Lung (tissue), 12 donors: Measurements from ENCODE around the gene NDUFC1. TPM values are rescaled to one million over a fixed set of nuclear protein-coding genes. Genes with fewer than 3 reads are reported as not detected.

Experiments
- ATAC-seq: fragments of 200-7000 bp; cut with Tn5 transposase; one replicate; pipeline ENCODE4 v1.9.1; 2020; ENCODE audit warnings: moderate number of reproducible peaks; ENCODE audit not compliant: insufficient read depth, low FRiP score
- DNase-seq, 3 donors: peaks; one replicate each; pipeline ENCODE4 v3.0.0-alpha.2; 2013 to 2017
- H3K27ac ChIP-seq, 2 donors: one replicate each; pipeline ENCODE4 v1.5.1; 2013; ENCODE audit warnings: mild to moderate bottlenecking in 2 of 2, moderate library complexity in 2 of 2, control low read depth in 1 of 2, inconsistent platforms in 1 of 2, low read depth in 1 of 2, low read length in 1 of 2
- H3K27me3 ChIP-seq, 3 donors: one replicate each; pipeline ENCODE4 v1.5.1; 2013; ENCODE audit warnings: low read length in 2 of 3; ENCODE audit not compliant: control insufficient read depth in 3 of 3, insufficient read depth in 3 of 3
- H3K36me3 ChIP-seq, 4 donors: one replicate each; pipeline ENCODE4 v1.5.1; 2013; ENCODE audit warnings: low read length in 4 of 4, mild to moderate bottlenecking in 1 of 4, moderate library complexity in 1 of 4; ENCODE audit not compliant: control insufficient read depth in 4 of 4, insufficient read depth in 4 of 4
- H3K4me1 ChIP-seq, 5 donors: one replicate each; pipeline ENCODE4 v1.5.1; 2013; ENCODE audit warnings: low read length in 5 of 5, mild to moderate bottlenecking in 2 of 5, moderate library complexity in 1 of 5; ENCODE audit not compliant: control insufficient read depth in 5 of 5, insufficient read depth in 5 of 5
- H3K4me3 ChIP-seq: one replicate; pipeline ENCODE4 v1.5.1; 2013; ENCODE audit warnings: mild to moderate bottlenecking, control low read depth, moderate library complexity
- H3K9ac ChIP-seq, 2 donors: one replicate each; pipeline ENCODE4 v1.5.1; 2013; ENCODE audit warnings: low read length in 2 of 2, control low read depth in 1 of 2; ENCODE audit not compliant: insufficient read depth in 1 of 2
- H3K9me3 ChIP-seq, 4 donors: one replicate each; pipeline ENCODE4 v1.5.1; 2013; ENCODE audit warnings: low read length in 3 of 4, mild to moderate bottlenecking in 1 of 4, moderate library complexity in 1 of 4; ENCODE audit not compliant: control insufficient read depth in 4 of 4, insufficient read depth in 3 of 4
- WGBS, 2 donors: extraction: QIAGEN DNeasy Blood & Tissue Kit; methylation state at CpG; one replicate each; pipeline ENCODE4 v1.1.7; 2013; 5-methylcytosine and 5-hydroxymethylcytosine counted together
- polyA plus RNA-seq, 2 donors: library from polyadenylated mRNA; stranded (reverse); fragments of 200-250 nt; gene quantifications; one replicate each; pipeline ENCODE4 v1.2.1, GENCODE V29; 2013
- total RNA-seq, 2 donors: library from RNA; depleted of rRNA in 1 of 2; stranded (reverse); fragments of >200 nt in 1 of 2; gene quantifications; one replicate each; pipeline ENCODE4 v1.2.1, GENCODE V29; 2014 to 2021
- TF ChIP-seq, protein P1 (sequence below): IDR thresholded peaks from 2 replicates; pipeline ENCODE4 v1.5.1; 2012; ENCODE audit warnings: mild to moderate bottlenecking; ENCODE audit errors: control extremely low read depth, extremely low read depth
- donor health status: control.
- donor health status: control.
- donor health status: Bipolar disorder and iron deficiency.
- donor health status: healthy.
- donor health status: DM: yes; HTN: yes; CAD: no.

NDUFC1 gene
- total and polyA plus RNA-seq, 4 donors = 45.0 to 122 (median 52.0) TPM

DNA sequence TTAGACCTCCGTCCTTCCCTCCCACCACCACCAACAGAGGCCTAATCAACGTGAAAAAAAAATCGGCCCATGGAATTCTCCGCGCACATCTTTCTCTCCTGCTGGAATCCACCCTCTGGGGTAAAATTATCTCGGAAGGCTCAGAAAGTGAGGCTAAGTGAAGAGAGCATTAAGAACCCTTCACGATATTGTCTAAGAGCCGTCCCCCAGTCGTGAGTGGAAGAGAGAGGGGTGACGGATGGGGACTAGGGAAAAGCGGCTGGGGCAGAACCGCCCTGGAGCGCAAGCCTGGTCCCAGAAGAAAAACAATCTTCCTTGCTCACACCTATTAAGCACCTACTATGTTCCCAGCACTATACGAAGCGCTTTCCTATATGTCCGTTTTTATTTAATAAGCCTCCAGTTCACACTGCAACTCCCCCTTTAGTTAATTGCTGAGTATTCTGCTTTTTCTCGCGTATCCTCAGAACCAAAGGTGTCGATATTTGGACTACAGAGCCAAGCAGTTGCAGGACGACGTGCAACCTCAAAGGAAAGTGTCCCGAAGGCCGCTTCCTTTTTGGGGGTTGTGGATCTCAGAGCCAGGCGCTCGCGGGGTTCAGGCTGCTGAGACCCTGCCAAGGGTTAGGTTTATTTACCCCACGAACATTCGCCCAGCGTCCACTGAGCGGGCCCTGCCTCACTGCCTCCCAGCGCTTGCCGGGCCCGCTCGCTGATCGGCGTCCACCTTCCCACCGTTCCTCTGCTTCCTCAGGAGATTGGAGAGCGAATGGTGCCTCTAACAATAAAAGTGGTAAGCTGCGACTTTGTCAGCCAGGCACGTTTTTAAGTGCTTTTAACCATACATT is 23.1 kb downstream of the NDUFC1 start:
- WGBS, 2 donors = 10 to 18% methylated on average over 40 of the region's 40 CpGs
- Histone ChIP-seq H3K4me1 (peaks cover 0 to 16% (median 5%) of the 10 kb centered on the region in 5 donors), H3K36me3 (no peaks in the 10 kb centered on the region), H3K27ac (no peak overlapping the region), H3K27me3 (peaks cover 0 to 51% (median 39%) of the 10 kb centered on the region in 3 donors), H3K9ac (no peak overlapping the region), H3K4me3 (no peak overlapping the region), H3K9me3 (peaks cover 0 to 2% (median 0%) of the 10 kb centered on the region in 4 donors)
- ATAC-seq = peak; percentile 27
- DNase-seq = peak; percentile 23 to 52 (median 25)
- TF ChIP-seq, protein P1, sequence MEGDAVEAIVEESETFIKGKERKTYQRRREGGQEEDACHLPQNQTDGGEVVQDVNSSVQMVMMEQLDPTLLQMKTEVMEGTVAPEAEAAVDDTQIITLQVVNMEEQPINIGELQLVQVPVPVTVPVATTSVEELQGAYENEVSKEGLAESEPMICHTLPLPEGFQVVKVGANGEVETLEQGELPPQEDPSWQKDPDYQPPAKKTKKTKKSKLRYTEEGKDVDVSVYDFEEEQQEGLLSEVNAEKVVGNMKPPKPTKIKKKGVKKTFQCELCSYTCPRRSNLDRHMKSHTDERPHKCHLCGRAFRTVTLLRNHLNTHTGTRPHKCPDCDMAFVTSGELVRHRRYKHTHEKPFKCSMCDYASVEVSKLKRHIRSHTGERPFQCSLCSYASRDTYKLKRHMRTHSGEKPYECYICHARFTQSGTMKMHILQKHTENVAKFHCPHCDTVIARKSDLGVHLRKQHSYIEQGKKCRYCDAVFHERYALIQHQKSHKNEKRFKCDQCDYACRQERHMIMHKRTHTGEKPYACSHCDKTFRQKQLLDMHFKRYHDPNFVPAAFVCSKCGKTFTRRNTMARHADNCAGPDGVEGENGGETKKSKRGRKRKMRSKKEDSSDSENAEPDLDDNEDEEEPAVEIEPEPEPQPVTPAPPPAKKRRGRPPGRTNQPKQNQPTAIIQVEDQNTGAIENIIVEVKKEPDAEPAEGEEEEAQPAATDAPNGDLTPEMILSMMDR = no peak

DNA sequence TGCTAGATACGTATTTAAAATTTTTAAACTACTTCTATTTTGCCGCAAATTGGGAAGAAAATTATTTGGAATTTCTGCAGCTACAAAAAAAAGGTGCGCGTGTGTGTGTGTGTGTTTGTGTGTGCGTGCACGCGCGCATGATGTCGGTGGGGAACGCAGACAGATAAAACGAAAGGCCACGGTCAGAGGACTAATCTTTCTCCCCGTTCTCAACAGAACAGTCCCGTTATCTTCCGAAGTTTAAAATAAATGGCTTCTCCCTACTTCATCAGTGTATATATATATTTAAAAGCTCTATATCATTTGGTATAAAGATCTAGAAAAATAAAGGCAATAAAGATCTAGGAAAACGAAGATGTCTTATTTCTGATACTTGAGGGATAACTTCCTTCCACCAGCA is 23.8 kb downstream of the NDUFC1 start:
- ATAC-seq (no peak), DNase-seq (peak; percentile 14 to 40 (median 27))
- Histone ChIP-seq H3K9me3 (peaks cover 0 to 2% (median 0%) of the 10 kb centered on the region in 4 donors), H3K4me3 (no peak overlapping the region), H3K4me1 (peaks cover 0 to 16% (median 5%) of the 10 kb centered on the region in 5 donors), H3K27ac (no peak overlapping the region), H3K27me3 (peaks cover 0 to 51% (median 39%) of the 10 kb centered on the region in 3 donors), H3K36me3 (no peaks in the 10 kb centered on the region), H3K9ac (no peak overlapping the region)
- WGBS, 2 donors = 59 to 69% methylated on average over 16 of the region's 16 CpGs
- TF ChIP-seq, protein P1 = no peak

DNA sequence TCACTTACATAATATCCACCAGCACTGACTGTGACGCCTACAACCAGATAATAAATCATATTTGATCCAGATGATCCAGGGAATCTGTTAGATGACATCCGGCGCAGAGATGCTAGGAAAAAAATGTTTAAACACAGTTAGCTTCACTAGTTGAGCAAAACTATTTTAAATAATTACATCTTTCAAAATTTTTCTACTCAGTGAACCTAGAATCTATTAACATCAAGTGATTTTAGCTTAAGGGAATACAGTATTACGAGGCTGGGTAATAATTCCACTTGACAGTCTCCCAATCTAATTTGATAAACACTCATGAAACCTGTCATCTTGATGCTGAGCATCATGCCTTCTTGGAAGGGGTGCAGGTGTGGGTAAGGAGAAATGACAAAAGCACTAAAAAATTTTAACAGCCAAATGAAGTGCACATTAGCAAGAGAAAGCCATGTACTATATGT is 27.0 kb downstream of the NDUFC1 start:
- WGBS, 2 donors = 92 to 95% methylated on average over 4 of the region's 4 CpGs
- DNase-seq = no peak
- H3K36me3 ChIP-seq = no peaks in the 10 kb centered on the region
- TF ChIP-seq, protein P1 = no peak
- no peak for ATAC-seq
- H3K9ac ChIP-seq = no peak overlapping the region
- H3K27me3 ChIP-seq = peaks cover 0 to 42% (median 36%) of the 10 kb centered on the region in 3 donors
- peaks cover 0 to 16% (median 5%) of the 10 kb centered on the region in 5 donors for H3K4me1 ChIP-seq
- H3K9me3 ChIP-seq = peaks cover 0 to 2% (median 0%) of the 10 kb centered on the region in 4 donors
- H3K27ac ChIP-seq = no peak overlapping the region
- H3K4me3 ChIP-seq = no peak overlapping the region
